HUES6 (cell line): Measurements from ENCODE around the gene KPNA2.
"Not testable (repeated sequence)": the region's sequence is repeated elsewhere in the genome, so short reads cannot be mapped to it uniquely, and the experiment has no call there.

ENCODE experiments used
- H3K27ac ChIP-seq: 2 replicates; pipeline ENCODE4 v1.7.0; 2013; ENCODE audit warnings: low read depth, mild to moderate bottlenecking, low read length, inconsistent platforms
- H3K27me3 ChIP-seq: 2 replicates; pipeline ENCODE4 v1.6.1; 2013; ENCODE audit warnings: low read length; ENCODE audit not compliant: control insufficient read depth, insufficient read depth
- H3K36me3 ChIP-seq: 2 replicates; pipeline ENCODE4 v1.6.1; 2013; ENCODE audit warnings: low read length; ENCODE audit not compliant: control insufficient read depth, insufficient read depth
- H3K4me1 ChIP-seq: 2 replicates; pipeline ENCODE4 v1.6.1; 2013; ENCODE audit warnings: low read length; ENCODE audit not compliant: control insufficient read depth, insufficient read depth
- H3K4me3 ChIP-seq: 2 replicates; pipeline ENCODE4 v1.5.1; 2013; ENCODE audit warnings: low read depth, low read length
- H3K9ac ChIP-seq: one replicate; pipeline ENCODE4 v1.6.1; 2013; ENCODE audit warnings: mild to moderate bottlenecking, low read length
- H3K9me3 ChIP-seq: 2 replicates; pipeline ENCODE4 v1.6.1; 2013; ENCODE audit warnings: low read depth, low read length; ENCODE audit not compliant: control insufficient read depth, insufficient read depth

KPNA2 gene

DNA sequence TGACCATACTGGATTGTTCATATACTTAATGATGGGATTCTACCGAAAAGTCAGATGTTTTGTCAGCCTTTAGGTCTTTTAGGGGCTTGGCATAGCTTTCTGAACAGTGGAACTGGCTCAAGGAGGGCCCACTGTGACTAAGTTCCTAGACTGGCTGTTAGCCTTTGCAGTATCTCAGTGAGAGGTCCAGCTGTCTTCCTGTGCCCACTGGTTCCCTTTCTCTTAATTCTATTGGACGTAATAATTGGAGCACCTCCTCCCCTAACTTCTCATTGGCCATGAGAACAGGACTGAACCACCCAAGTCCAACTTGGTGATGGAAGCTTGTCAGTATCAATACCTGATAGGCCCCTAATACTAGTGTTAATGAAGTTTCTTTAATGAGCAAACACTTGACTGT is 13.5 kb downstream of the KPNA2 start:
- H3K9me3 ChIP-seq: no peaks in the 10 kb centered on the region
- H3K27me3 ChIP-seq: no peaks in the 10 kb centered on the region
- H3K36me3 ChIP-seq: peaks cover 38% of the 10 kb centered on the region
- H3K4me1 ChIP-seq: no peaks in the 10 kb centered on the region
- no peak overlapping the region for H3K9ac ChIP-seq
- H3K27ac ChIP-seq: no peak overlapping the region
- H3K4me3 ChIP-seq: no peak overlapping the region

DNA sequence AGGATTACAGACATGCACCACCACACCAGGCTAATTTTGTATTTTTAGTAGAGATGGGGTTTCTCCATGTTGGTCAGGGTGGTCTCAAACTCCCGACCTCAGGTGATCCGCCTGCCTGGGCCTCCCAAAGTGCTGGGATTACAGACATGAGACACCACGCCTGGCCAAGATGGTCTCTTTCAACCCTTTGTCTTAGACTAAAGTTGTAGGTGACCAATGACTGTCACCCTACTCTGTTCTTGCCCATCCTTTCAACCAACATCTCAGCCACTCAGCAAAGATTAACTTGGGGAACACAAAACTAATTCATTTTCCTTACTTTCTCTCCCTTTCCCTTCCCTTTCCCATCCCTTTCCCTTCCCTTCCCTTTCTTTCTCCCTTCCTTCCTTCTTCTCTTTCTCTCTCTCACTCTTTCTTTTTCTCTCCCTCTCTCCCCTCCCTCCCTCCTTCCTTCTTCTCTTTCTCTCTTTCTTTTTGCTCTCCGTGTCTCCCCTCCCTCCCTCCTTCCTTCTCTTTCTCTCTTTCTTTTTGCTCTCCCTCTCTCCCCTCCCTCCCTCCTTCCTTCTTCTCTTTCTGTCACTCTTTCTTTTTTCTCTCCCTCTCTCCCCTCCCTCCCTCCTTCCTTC is 14.4 kb downstream of the KPNA2 start:
- not testable (repeated sequence) for H3K9ac ChIP-seq, H3K27ac ChIP-seq, H3K27me3 ChIP-seq, H3K4me3 ChIP-seq, H3K4me1 ChIP-seq, H3K9me3 ChIP-seq
- peaks cover 29% of the 10 kb centered on the region for H3K36me3 ChIP-seq

GRCh38 chr17:68051321-68052312 is 16.1 kb downstream of the KPNA2 start:
- peaks cover 12% of the 10 kb centered on the region for H3K36me3 ChIP-seq
- not testable (repeated sequence) for H3K27me3 ChIP-seq

DNA sequence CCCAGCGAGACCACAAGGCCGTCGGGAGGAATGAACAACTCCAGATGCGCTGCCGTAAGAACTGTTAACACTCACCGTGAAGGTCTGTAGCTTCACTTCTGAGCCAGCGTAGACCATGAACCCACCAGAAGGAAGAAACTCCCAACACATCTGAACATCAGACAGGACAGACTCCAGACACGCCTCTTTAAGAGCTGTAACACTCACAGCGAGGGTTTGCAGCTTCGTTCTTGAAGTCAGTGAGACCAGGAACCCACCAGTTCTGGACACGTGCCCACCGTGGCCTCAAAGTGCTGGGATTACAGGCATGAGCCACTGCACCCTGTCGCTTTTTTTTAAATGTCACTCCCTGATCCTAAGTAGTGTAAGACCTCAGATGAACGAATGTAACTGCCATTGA is 17.3 kb downstream of the KPNA2 start:
- H3K9me3 ChIP-seq: no peaks in the 10 kb centered on the region
- no peaks in the 10 kb centered on the region for H3K27me3 ChIP-seq
- peaks cover 1% of the 10 kb centered on the region; the same call in 1 of the 2 replicates for H3K36me3 ChIP-seq
- H3K4me3 ChIP-seq: no peak overlapping the region
- H3K27ac ChIP-seq: no peak overlapping the region
- no peak overlapping the region for H3K9ac ChIP-seq
- no peaks in the 10 kb centered on the region for H3K4me1 ChIP-seq

More at GRCh38 chr17:68051321-68052312, 16.1 kb downstream of the KPNA2 start:
- not testable (repeated sequence) for H3K9ac ChIP-seq, H3K27ac ChIP-seq, H3K4me1 ChIP-seq, H3K4me3 ChIP-seq, H3K9me3 ChIP-seq

DNA sequence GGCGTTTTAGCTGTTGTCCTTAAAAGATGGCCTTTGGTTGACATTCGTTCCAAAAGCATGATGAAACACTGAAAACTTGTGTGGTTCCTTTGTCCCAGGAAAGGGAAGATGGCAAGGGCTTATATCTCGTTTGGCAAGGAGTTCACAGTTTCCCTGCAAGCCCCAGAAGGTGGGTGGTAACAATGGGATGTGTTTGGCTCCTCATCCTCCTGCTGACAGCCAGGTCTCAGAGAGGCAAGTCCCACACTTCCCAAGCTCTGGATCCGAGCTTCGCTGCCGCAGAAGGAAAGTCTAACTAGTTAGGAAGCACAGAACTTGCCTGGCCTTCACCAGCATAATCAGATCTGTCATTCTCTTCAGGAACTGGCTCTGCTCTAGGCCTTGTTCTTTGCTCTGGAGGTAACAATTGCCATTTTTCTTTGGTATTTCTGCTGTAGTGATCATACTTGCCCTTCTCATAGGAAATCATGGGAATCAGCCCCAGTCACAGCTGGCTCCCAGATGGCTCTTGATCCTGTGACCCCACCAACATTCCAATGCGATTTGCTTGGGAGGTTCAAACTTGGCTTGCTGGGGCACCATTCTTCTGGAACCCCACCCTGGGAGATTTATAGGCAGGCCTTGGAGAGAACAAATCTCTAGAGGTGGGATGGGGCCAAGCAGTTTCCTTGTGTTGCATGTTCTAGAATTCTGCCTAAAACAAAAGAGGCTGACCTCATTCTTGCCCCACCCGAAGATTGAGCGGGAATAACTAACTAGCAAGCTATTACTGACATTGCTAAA is 17.9 kb downstream of the KPNA2 start:
- H3K36me3 ChIP-seq: no peaks in the 10 kb centered on the region
- no peak overlapping the region for H3K9ac ChIP-seq
- no peaks in the 10 kb centered on the region for H3K4me1 ChIP-seq
- H3K4me3 ChIP-seq: no peak overlapping the region
- no peaks in the 10 kb centered on the region for H3K27me3 ChIP-seq
- no peaks in the 10 kb centered on the region for H3K9me3 ChIP-seq
- no peak overlapping the region for H3K27ac ChIP-seq

- Histone ChIP-seq H3K9ac (no peak overlapping the region), H3K4me3 (no peak overlapping the region), H3K9me3 (no peaks in the 10 kb centered on the region), H3K36me3 (no peaks in the 10 kb centered on the region), H3K27me3 (no peaks in the 10 kb centered on the region), H3K27ac (no peak overlapping the region), H3K4me1 (no peaks in the 10 kb centered on the region)
Measured at GRCh38 chr17:68054296-68054900, 18.9 kb downstream of the KPNA2 start.

- Histone ChIP-seq H3K36me3 (no peaks in the 10 kb centered on the region), H3K4me3 (no peak overlapping the region), H3K9me3 (no peaks in the 10 kb centered on the region), H3K27me3 (no peaks in the 10 kb centered on the region), H3K27ac (no peak overlapping the region), H3K9ac (no peak overlapping the region), H3K4me1 (no peaks in the 10 kb centered on the region)
Measured at GRCh38 chr17:68057531-68057952, 22.0 kb downstream of the KPNA2 start.

GRCh38 chr17:68060336-68060735 is 24.8 kb downstream of the KPNA2 start:
- Histone ChIP-seq H3K9me3 (no peaks in the 10 kb centered on the region), H3K4me1 (no peaks in the 10 kb centered on the region), H3K4me3 (no peak overlapping the region), H3K27me3 (no peaks in the 10 kb centered on the region), H3K9ac (no peak overlapping the region), H3K36me3 (no peaks in the 10 kb centered on the region), H3K27ac (no peak overlapping the region)

DNA sequence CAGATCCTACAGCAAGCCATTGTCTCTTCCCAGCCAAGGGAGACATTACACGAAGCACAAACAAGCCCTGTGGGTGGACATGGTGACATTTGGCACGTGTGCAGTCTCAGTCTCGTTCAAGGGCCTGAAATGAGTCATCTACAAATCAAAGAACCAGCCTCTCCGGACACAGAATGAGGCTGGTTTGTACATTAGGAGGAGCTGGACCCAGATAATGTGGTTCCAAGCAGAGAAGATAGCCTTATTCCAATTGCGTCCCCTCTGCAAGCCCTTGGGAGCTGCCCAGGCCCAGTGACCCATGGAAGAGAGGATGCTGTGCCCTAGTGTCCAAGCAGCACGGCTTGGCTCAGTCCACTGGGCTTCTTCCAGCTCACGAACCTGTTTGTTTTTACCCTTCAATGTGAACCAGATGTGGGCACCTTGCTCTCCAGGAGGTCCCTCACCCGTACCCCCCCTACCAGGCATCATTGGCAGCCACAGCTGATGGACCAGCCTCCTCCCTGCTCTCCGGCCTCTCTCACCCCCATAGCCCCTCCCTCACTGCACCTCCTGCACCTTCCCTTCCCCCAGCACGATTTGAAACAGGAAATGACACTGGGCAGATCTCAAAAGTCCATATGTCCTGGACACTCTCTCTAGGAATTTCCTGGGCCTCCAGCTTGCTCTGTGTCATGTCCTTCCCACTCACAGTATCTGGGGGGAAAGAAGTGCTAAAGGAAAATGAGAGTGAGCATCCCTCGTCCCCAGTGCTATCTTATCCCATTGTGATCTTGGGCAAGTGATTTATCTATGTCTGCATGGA is 26.2 kb downstream of the KPNA2 start:
- Histone ChIP-seq H3K27me3 (no peaks in the 10 kb centered on the region), H3K9ac (no peak overlapping the region), H3K4me1 (no peaks in the 10 kb centered on the region), H3K4me3 (no peak overlapping the region), H3K9me3 (no peaks in the 10 kb centered on the region), H3K36me3 (no peaks in the 10 kb centered on the region), H3K27ac (no peak overlapping the region)

DNA sequence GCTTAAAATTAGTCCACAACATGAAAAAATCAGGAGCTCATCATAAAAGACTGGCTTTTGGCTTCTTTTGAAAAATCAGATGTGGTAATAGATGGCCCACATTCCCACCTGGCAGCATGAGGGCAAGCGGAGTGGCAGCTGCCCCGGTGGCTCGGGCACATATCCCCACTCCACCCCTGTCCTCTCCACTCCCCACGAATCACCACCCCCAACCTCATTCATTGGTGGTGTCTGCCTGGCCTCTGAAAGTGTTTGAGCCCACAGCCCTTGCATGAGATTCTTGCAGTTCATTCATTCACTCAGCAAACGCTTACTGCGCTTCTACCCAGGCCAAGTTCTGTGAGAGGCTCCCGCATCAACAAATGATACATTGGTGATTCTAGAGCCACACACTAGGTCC is 29.8 kb downstream of the KPNA2 start:
- H3K4me1 ChIP-seq, H3K27me3 ChIP-seq, H3K9me3 ChIP-seq, H3K9ac ChIP-seq, H3K4me3 ChIP-seq, H3K36me3 ChIP-seq, H3K27ac ChIP-seq: not testable (repeated sequence)
